Vagina (tissue), 2 donors: ENCODE data around the gene KCNN3. TPM values are rescaled to one million over a fixed set of nuclear protein-coding genes. Genes with fewer than 3 reads are reported as not detected.
A peak's percentile ranks its signal among the peaks of the same experiment; 100 is the strongest.

Experiments
- DNase-seq, 2 donors: peaks; one replicate each; pipeline ENCODE4 v3.0.0-alpha.2; 2017; ENCODE audit errors: extremely low spot score in 2 of 2
- H3K27ac ChIP-seq: fragments of 200-600 bp; sonication (generic); one replicate; pipeline ENCODE4 v1.5.1; 2019
- H3K27me3 ChIP-seq: fragments of 200-600 bp; sonication (generic); one replicate; pipeline ENCODE4 v1.5.1; 2019
- H3K36me3 ChIP-seq, 2 donors: fragments of 200-600 bp; sonication (generic); one replicate each; pipeline ENCODE4 v1.5.1; 2017 to 2019
- H3K4me1 ChIP-seq: fragments of 200-600 bp; sonication (generic); one replicate; pipeline ENCODE4 v1.5.1; 2019
- H3K4me3 ChIP-seq, 2 donors: fragments of 200-600 bp; sonication (generic); 1 replicate in 1 of 2; 2 replicates in 1 of 2; pipeline ENCODE4 v1.5.1; 2016 to 2019
- H3K9me3 ChIP-seq: fragments of 200-600 bp; sonication (generic); one replicate; pipeline ENCODE4 v1.5.1; 2019
- CTCF ChIP-seq, 3 experiments: fragments of 450-650 bp in 2 of 3; fragments of 200-600 bp in 1 of 3; sonication (generic) in 1 of 3; IDR thresholded peaks; one replicate each; pipeline ENCODE4 v1.5.1; 2017 to 2019; ENCODE audit warnings: antibody characterized with exemption in 3 of 3, mild to moderate bottlenecking in 2 of 3, moderate library complexity in 2 of 3
- POLR2A ChIP-seq, 2 donors: fragments of 450-650 bp; IDR thresholded peaks; one replicate each; pipeline ENCODE4 v1.6.1; 2017; ENCODE audit warnings: antibody characterized with exemption in 2 of 2, mild to moderate bottlenecking in 2 of 2, moderate library complexity in 2 of 2
- POLR2AphosphoS5 ChIP-seq, 2 donors: sonication (generic); formaldehyde crosslinking; IDR thresholded peaks; one replicate each; pipeline ENCODE4 v1.9.0; 2017; ENCODE audit warnings: antibody characterized with exemption in 2 of 2, mild to moderate bottlenecking in 2 of 2, low read depth in 1 of 2; ENCODE audit not compliant: insufficient read depth in 1 of 2
- intact Hi-C: fragments of 100-400 bp; cut with DNase I; formaldehyde crosslinking; loops from one replicate; pipeline ENCODE4 v1.15.1; 2023
- total RNA-seq: library from RNA; depleted of rRNA; stranded (reverse); fragments of >200 nt; gene quantifications from one replicate; pipeline ENCODE4 v1.2.3, GENCODE V29; 2016

Gene KCNN3
- total RNA-seq, 1 donor from 2014 or later = 7.4 TPM

- H3K36me3 ChIP-seq = no peaks in the 10 kb centered on the region
- DNase-seq = no peak
- H3K9me3 ChIP-seq = no peaks in the 10 kb centered on the region
- no peak for TF ChIP-seq CTCF (IDR thresholded peaks at IDR 0.05)
- peak in 1 of 2 donors; percentile 5 for TF ChIP-seq POLR2AphosphoS5 (IDR thresholded peaks at IDR 0.05; ENCODE audit: insufficient read depth in 1 of 2, low read depth in 1 of 2)
- intact Hi-C loops = no loop called here
- H3K27ac ChIP-seq = no peak overlapping the region
- H3K27me3 ChIP-seq = no peaks in the 10 kb centered on the region
- no peak overlapping the region for H3K4me3 ChIP-seq
- peaks cover 21% of the 10 kb centered on the region for H3K4me1 ChIP-seq
These were observed 121.7 kb downstream of the KCNN3 start for GRCh38 chr1:154748405-154748775.

- H3K4me3 ChIP-seq = no peak overlapping the region
- no peak for TF ChIP-seq CTCF (IDR thresholded peaks at IDR 0.05)
- TF ChIP-seq POLR2A (IDR thresholded peaks at IDR 0.05) = no peak
- TF ChIP-seq POLR2AphosphoS5 (IDR thresholded peaks at IDR 0.05; ENCODE audit: insufficient read depth in 1 of 2, low read depth in 1 of 2) = no peak
- no peaks in the 10 kb centered on the region for H3K36me3 ChIP-seq
- H3K27me3 ChIP-seq = no peaks in the 10 kb centered on the region
- no peaks in the 10 kb centered on the region for H3K9me3 ChIP-seq
- H3K27ac ChIP-seq = no peak overlapping the region
- intact Hi-C loops = no loop called here
- peaks cover 21% of the 10 kb centered on the region for H3K4me1 ChIP-seq
- DNase-seq = peak in 1 of 2 donors; percentile 88
These were observed 122.2 kb downstream of the KCNN3 start for GRCh38 chr1:154747740-154748404.

GRCh38 chr1:154747380-154747739 lies 122.7 kb downstream of the KCNN3 start:
- H3K36me3 ChIP-seq = no peaks in the 10 kb centered on the region
- peaks cover 21% of the 10 kb centered on the region for H3K4me1 ChIP-seq
- intact Hi-C loops = no loop called here
- H3K27me3 ChIP-seq = no peaks in the 10 kb centered on the region
- H3K27ac ChIP-seq = no peak overlapping the region
- H3K4me3 ChIP-seq = no peak overlapping the region
- DNase-seq = no peak
- TF ChIP-seq POLR2A (IDR thresholded peaks at IDR 0.05) = no peak
- TF ChIP-seq POLR2AphosphoS5 (IDR thresholded peaks at IDR 0.05; ENCODE audit: insufficient read depth in 1 of 2, low read depth in 1 of 2) = no peak
- TF ChIP-seq CTCF (IDR thresholded peaks at IDR 0.05) = no peak
- no peaks in the 10 kb centered on the region for H3K9me3 ChIP-seq

- TF ChIP-seq POLR2A (IDR thresholded peaks at IDR 0.05) = no peak
- TF ChIP-seq CTCF (IDR thresholded peaks at IDR 0.05) = no peak
- no peak for TF ChIP-seq POLR2AphosphoS5 (IDR thresholded peaks at IDR 0.05; ENCODE audit: insufficient read depth in 1 of 2, low read depth in 1 of 2)
- H3K27ac ChIP-seq = no peak overlapping the region
- intact Hi-C loops = no loop called here
- H3K9me3 ChIP-seq = no peaks in the 10 kb centered on the region
- no peaks in the 10 kb centered on the region for H3K36me3 ChIP-seq
- H3K4me1 ChIP-seq = peaks cover 19% of the 10 kb centered on the region
- peak in 1 of 2 donors; percentile 81 for DNase-seq
- no peaks in the 10 kb centered on the region for H3K27me3 ChIP-seq
- no peak overlapping the region for H3K4me3 ChIP-seq
These were observed 123.3 kb downstream of the KCNN3 start for GRCh38 chr1:154746622-154747299.

- intact Hi-C loops = no loop called here
- Histone ChIP-seq H3K4me3 (no peak overlapping the region), H3K9me3 (no peaks in the 10 kb centered on the region), H3K27me3 (no peaks in the 10 kb centered on the region), H3K36me3 (no peaks in the 10 kb centered on the region), H3K4me1 (peaks cover 13% of the 10 kb centered on the region), H3K27ac (no peak overlapping the region)
- TF ChIP-seq POLR2A (IDR thresholded peaks at IDR 0.05) = no peak
- TF ChIP-seq POLR2AphosphoS5 (IDR thresholded peaks at IDR 0.05; ENCODE audit: insufficient read depth in 1 of 2, low read depth in 1 of 2) = peak in 1 of 2 donors; percentile 24
- no peak for DNase-seq
These were observed 124.2 kb downstream of the KCNN3 start for GRCh38 chr1:154745750-154746425.
